HEK293T (cell line): Measurements from ENCODE around the gene ERBB4.

Source experiments
- ARNT ChIP-seq: fragments of 450-650 bp; IDR thresholded peaks from 2 replicates; pipeline ENCODE4 v1.6.1; 2017; ENCODE audit warnings: mild to moderate bottlenecking
- FOXM1 ChIP-seq: fragments of 450-650 bp; IDR thresholded peaks from 2 replicates; pipeline ENCODE4 v1.6.1; 2017; ENCODE audit warnings: mild to moderate bottlenecking, borderline replicate concordance
- SP1 ChIP-seq: fragments of 450-650 bp; IDR thresholded peaks from 2 replicates; pipeline ENCODE4 v1.6.1; 2017
- TARDBP ChIP-seq: fragments of 450-650 bp; IDR thresholded peaks from 2 replicates; pipeline ENCODE4 v1.6.1; 2016
- ZNF384 ChIP-seq: fragments of 450-650 bp; IDR thresholded peaks from 2 replicates; pipeline ENCODE4 v1.6.1; 2016

GRCh38 chr2:211709389-211709788 lies 829.2 kb downstream of the ERBB4 start:
- TF ChIP-seq ZNF384 (no peak), TARDBP (no peak), ARNT (no peak), FOXM1 (no peak), SP1 (no peak)
